Chondrocyte (in vitro differentiated cells): ENCODE data around the gene AGPS. TPM values are rescaled to one million over a fixed set of nuclear protein-coding genes. Genes with fewer than 3 reads are reported as not detected.

Experiments used
- DNase-seq: peaks from one replicate; pipeline ENCODE4 v3.0.0; 2021; ENCODE audit warnings: mixed read lengths, low spot score
- H3K27ac Mint-ChIP-seq: one replicate; pipeline ENCODE4 v1.8.0; 2021; ENCODE audit warnings: mild to moderate bottlenecking, moderate library complexity, mixed read lengths; ENCODE audit not compliant: unreplicated experiment
- H3K27me3 Mint-ChIP-seq: 2 replicates; pipeline ENCODE4 v1.8.0; 2021; ENCODE audit warnings: low read depth, mixed read lengths
- H3K36me3 Mint-ChIP-seq: 2 replicates; pipeline ENCODE4 v1.8.0; 2021; ENCODE audit warnings: low read depth, mixed read lengths
- H3K4me1 Mint-ChIP-seq: 2 replicates; pipeline ENCODE4 v1.8.0; 2021; ENCODE audit warnings: low read depth, mild to moderate bottlenecking, mixed read lengths
- H3K4me3 Mint-ChIP-seq: one replicate; pipeline ENCODE4 v1.8.0; 2021; ENCODE audit warnings: mild to moderate bottlenecking, moderate library complexity, mixed read lengths; ENCODE audit not compliant: unreplicated experiment
- H3K9me3 Mint-ChIP-seq: 2 replicates; pipeline ENCODE4 v1.8.0; 2021; ENCODE audit warnings: low read depth, mixed read lengths
- CTCF ChIP-seq: fragments of 200-600 bp; sonication (generic); IDR thresholded peaks from 2 replicates; pipeline ENCODE4 v1.5.0; 2021; ENCODE audit warnings: antibody characterized with exemption, mild to moderate bottlenecking, moderate library complexity
- total RNA-seq: library from RNA; stranded (reverse); gene quantifications from 3 replicates; pipeline ENCODE4 v1.2.1, GENCODE V29; 2021

AGPS gene
- total RNA-seq, 1 donor from 2014 or later, result 40.2 TPM

- no peak for DNase-seq
- Mint-ChIP-seq H3K36me3 (no peaks in the 10 kb centered on the region), H3K27me3 (no peaks in the 10 kb centered on the region), H3K9me3 (no peaks in the 10 kb centered on the region), H3K4me3 (peak overlapping the region; percentile 95), H3K27ac (peak overlapping the region; percentile 94), H3K4me1 (peaks cover 58% of the 10 kb centered on the region)
- TF ChIP-seq CTCF, result no peak
Observed at GRCh38 chr2:177393203-177393755, 706 bp downstream of the AGPS start.

DNA sequence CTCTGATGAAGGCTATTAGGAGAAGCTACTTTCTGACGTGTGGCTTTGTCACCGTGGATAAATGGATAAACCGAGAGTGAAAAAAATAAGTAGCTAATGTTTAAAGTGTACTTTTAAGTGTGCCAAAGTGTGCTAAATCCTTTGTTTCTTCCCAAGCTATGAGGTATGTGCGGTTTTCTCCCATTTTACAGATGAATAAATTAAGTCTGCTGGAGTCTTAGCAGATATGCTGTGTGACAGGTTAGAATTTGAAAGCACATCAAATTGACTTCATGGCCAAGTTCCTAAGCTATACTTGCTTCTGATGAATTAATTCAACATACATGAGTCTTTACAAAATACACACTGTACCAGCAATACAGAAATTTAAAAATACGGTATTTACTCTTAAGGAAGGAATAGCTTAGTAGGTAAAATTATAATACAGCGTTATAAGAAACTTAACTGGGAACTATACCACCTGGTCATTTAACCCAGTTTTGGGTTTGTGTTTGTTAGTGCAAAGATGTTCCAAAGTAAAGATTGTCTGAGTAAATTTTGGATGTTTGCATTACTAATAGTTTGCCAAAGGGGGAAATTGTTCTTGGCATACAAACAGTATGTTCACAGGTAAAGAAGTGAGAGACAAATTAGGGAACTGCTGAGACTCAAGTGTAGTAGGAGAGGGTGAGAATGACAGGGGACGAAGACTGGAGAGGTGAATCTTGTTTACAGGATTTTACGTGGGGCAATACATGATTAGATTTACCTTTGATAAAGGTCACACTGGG lies 1.4 kb downstream of the AGPS start:
- no peak for DNase-seq
- TF ChIP-seq CTCF, result no peak
- H3K27ac Mint-ChIP-seq, result peak overlapping the region; percentile 94
- H3K4me1 Mint-ChIP-seq, result peaks cover 63% of the 10 kb centered on the region
- H3K27me3 Mint-ChIP-seq, result no peaks in the 10 kb centered on the region
- peak overlapping the region; percentile 95 for H3K4me3 Mint-ChIP-seq
- no peaks in the 10 kb centered on the region for H3K9me3 Mint-ChIP-seq
- no peaks in the 10 kb centered on the region for H3K36me3 Mint-ChIP-seq

DNA sequence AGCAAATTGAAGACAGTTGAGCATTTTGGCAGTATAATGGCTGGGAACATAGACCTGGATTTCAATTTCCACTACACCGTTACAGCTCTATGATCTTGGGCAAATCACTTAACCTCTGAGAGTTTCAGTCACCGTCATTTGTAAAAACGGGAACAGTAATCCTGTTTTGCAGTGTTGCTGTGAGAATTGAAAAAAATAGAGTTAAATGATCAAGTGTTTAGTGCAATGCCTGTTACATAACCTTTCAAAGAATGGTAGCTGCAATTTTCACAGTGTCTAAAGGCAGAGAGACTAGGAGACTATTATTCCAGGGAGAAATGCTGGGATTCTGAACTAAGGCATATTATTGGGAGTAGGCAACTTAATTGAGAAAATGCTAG lies 2.0 kb downstream of the AGPS start:
- no peak for TF ChIP-seq CTCF
- Mint-ChIP-seq H3K36me3 (no peaks in the 10 kb centered on the region), H3K27ac (no peak overlapping the region), H3K9me3 (no peaks in the 10 kb centered on the region), H3K27me3 (no peaks in the 10 kb centered on the region), H3K4me3 (no peak overlapping the region), H3K4me1 (peaks cover 63% of the 10 kb centered on the region)
- DNase-seq, result no peak

DNA sequence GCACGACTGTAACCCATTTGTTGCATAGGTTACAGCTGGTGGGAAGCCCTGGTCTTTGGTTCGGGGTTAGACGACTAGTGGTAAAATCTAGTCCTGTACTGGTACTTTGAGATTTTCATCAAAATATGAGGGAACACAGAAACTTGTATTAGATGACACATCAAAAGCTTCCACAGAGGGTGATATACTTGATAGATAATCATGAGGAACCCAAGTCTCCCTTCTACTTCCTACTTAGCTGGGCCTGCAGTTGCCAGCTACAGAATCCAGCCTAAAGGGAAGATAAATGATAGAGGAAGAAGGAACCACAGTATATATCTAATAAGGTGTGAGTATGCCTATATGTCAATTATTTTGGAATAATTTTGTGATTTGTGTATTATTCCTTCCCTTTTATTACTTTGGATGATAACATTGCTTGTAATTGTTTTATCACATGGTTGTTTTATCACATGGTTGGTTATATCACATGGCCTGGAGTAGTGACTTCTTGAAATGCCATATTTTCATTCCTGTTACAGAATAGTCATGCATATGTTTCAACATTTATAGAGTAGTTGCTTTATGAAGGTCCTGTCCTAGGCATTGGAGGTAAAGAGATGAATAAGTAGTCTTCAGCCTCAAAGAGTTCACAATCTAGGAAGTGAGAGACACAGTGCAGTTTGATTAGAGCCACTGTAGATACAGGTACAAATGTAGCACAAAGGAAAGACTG lies 2.9 kb downstream of the AGPS start:
- Mint-ChIP-seq H3K4me1 (peaks cover 65% of the 10 kb centered on the region), H3K4me3 (no peak overlapping the region), H3K36me3 (no peaks in the 10 kb centered on the region), H3K27me3 (no peaks in the 10 kb centered on the region), H3K9me3 (no peaks in the 10 kb centered on the region), H3K27ac (peak overlapping the region; percentile 24)
- no peak for TF ChIP-seq CTCF
- DNase-seq, result no peak

GRCh38 chr2:177396703-177397460 lies 4.3 kb downstream of the AGPS start:
- Mint-ChIP-seq H3K4me3 (peak overlapping the region; percentile 37), H3K36me3 (no peaks in the 10 kb centered on the region), H3K9me3 (no peaks in the 10 kb centered on the region), H3K27me3 (no peaks in the 10 kb centered on the region), H3K4me1 (peaks cover 64% of the 10 kb centered on the region), H3K27ac (peak overlapping the region; percentile 90)
- DNase-seq, result no peak
- TF ChIP-seq CTCF, result no peak
